Endothelial cell (in vitro differentiated cells): ENCODE measurements around the gene GNAS. TPM values are rescaled to one million over a fixed set of nuclear protein-coding genes. Genes with fewer than 3 reads are reported as not detected.

Experiments
- DNase-seq: peaks from one replicate; pipeline ENCODE4 v3.0.0; 2021; ENCODE audit warnings: low spot score
- H3K27ac Mint-ChIP-seq: one replicate; pipeline ENCODE4 v1.8.0; 2021; ENCODE audit warnings: mixed read lengths, inconsistent platforms; ENCODE audit not compliant: unreplicated experiment
- H3K27me3 Mint-ChIP-seq: one replicate; pipeline ENCODE4 v1.8.0; 2021; ENCODE audit warnings: mild to moderate bottlenecking, moderate library complexity, mixed read lengths, inconsistent platforms; ENCODE audit not compliant: unreplicated experiment
- H3K36me3 Mint-ChIP-seq: one replicate; pipeline ENCODE4 v1.8.0; 2021; ENCODE audit warnings: mild to moderate bottlenecking, low read depth, mixed read lengths, inconsistent platforms; ENCODE audit not compliant: unreplicated experiment
- H3K4me1 Mint-ChIP-seq: one replicate; pipeline ENCODE4 v1.8.0; 2021; ENCODE audit warnings: mild to moderate bottlenecking, mixed read lengths, inconsistent platforms; ENCODE audit not compliant: unreplicated experiment
- H3K4me3 Mint-ChIP-seq: one replicate; pipeline ENCODE4 v1.8.0; 2021; ENCODE audit warnings: mild to moderate bottlenecking, mixed read lengths, inconsistent platforms; ENCODE audit not compliant: unreplicated experiment
- H3K9me3 Mint-ChIP-seq: one replicate; pipeline ENCODE4 v1.8.0; 2021; ENCODE audit warnings: mixed read lengths, inconsistent platforms; ENCODE audit not compliant: unreplicated experiment
- total RNA-seq: library from RNA; stranded (reverse); fragmentation: NEBNext Ultra II Directional; extraction: Animal tissue kit (Norgen Biotek cat#: 25700); gene quantifications from one replicate; pipeline ENCODE4 v1.2.1, GENCODE V29; 2021; ENCODE audit not compliant: unreplicated experiment
- TF ChIP-seq, protein P1 (sequence below): fragments of 200-600 bp; sonication (generic); IDR thresholded peaks from one replicate; pipeline ENCODE4 v1.5.0; 2021; ENCODE audit warnings: antibody characterized with exemption; ENCODE audit not compliant: unreplicated experiment

The GNAS gene
- total RNA-seq, 1 donor from 2014 or later, result 1,989 TPM

DNA sequence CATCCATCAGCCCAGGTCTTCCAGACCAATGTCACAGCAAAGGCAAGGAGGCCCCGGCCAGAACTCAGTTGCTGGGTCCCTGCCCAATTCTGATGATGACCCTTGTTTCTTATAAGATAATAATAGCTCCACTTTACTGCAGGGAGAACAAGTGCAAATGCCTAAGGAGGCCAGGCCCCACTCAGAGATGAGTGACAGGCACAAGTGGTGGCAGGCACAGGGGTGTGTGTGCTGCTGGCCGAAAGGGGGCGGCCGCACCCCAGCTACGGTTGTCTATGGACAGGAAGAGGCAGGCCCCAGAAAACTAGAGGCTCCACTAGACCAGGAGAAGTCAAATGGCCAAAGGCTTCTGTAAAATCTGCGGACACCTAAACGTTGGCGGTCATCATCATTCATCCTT lies 30.4 kb upstream of the GNAS start:
- DNase-seq, result no peak
- H3K9me3 Mint-ChIP-seq, result no peaks in the 10 kb centered on the region
- peaks cover 11% of the 10 kb centered on the region for H3K4me1 Mint-ChIP-seq
- H3K27ac Mint-ChIP-seq, result no peak overlapping the region
- H3K27me3 Mint-ChIP-seq, result peaks cover 12% of the 10 kb centered on the region
- peaks cover 14% of the 10 kb centered on the region for H3K36me3 Mint-ChIP-seq
- TF ChIP-seq, protein P1, sequence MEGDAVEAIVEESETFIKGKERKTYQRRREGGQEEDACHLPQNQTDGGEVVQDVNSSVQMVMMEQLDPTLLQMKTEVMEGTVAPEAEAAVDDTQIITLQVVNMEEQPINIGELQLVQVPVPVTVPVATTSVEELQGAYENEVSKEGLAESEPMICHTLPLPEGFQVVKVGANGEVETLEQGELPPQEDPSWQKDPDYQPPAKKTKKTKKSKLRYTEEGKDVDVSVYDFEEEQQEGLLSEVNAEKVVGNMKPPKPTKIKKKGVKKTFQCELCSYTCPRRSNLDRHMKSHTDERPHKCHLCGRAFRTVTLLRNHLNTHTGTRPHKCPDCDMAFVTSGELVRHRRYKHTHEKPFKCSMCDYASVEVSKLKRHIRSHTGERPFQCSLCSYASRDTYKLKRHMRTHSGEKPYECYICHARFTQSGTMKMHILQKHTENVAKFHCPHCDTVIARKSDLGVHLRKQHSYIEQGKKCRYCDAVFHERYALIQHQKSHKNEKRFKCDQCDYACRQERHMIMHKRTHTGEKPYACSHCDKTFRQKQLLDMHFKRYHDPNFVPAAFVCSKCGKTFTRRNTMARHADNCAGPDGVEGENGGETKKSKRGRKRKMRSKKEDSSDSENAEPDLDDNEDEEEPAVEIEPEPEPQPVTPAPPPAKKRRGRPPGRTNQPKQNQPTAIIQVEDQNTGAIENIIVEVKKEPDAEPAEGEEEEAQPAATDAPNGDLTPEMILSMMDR, result no peak
- H3K4me3 Mint-ChIP-seq, result no peak overlapping the region

DNA sequence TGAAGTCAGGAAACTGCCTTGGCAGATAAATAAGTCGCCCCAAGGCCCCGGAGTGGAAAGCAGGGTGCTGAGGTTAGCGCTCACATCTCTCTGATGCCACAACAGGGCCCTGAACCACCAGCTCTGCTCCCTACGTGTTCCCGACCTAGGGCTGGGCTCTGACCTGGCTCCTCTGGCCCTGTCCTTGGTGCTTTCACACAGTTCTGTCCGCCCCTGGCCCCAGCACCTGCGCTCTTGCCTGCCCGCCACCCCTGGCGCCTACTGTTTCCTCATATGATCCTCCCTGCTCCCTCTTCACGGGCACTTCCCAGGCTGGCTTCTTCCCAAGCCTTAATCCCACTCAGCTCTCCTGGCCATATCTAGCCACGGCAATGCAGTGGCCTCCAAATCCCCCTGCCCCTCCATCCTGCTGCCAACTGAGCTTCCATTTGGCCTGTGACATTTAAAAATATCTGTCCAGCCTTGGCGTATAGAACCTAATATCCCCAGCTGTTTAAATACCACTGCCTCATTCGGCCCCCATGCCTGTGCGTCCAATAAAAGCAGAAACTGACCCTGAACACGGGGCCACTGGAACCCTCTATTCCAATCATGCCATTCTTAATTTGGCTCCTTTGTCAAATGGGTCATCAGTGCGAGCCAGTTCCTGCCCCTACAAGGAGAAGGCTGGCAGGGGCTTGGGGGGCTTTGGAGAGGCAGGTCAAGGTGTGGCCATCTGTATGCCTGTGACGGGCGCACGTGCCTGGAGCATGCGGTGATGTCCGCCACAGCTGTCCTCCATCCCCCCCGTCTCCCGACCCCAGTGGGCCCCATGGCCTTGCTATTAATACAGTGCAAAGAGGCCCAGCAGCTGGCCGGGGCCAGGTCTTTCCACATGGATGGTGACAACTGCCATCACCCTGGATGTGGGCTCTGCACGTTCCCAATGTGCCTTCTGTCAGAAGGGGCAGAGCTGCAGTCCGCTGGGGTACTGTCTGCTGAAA lies 29.5 kb upstream of the GNAS start:
- Mint-ChIP-seq H3K36me3 (peaks cover 14% of the 10 kb centered on the region), H3K9me3 (no peaks in the 10 kb centered on the region), H3K4me1 (peaks cover 11% of the 10 kb centered on the region), H3K27me3 (peaks cover 10% of the 10 kb centered on the region), H3K4me3 (no peak overlapping the region), H3K27ac (no peak overlapping the region)
- TF ChIP-seq, protein P1, result no peak
- DNase-seq, result no peak

DNA sequence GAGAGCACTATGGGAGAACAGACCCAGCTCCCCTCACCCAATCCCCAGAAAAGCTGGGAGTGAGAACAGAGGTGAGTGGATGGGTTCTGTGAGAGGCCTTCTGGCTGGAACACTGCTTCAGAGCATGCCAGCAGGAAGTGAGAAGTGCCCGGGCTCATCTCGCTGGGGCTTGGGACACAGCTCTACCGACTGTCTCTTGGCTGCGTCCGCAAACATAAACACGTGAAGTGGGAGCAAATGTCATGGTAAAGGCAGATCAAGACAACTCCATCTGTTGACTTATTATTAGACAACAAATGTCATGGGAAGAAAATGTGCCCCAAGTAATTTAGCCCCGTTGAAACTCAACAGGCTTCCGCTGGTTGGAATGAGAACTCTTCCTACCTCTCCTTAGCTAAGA lies 27.7 kb upstream of the GNAS start:
- H3K9me3 Mint-ChIP-seq, result no peaks in the 10 kb centered on the region
- H3K36me3 Mint-ChIP-seq, result peaks cover 15% of the 10 kb centered on the region
- H3K4me3 Mint-ChIP-seq, result no peak overlapping the region
- no peak overlapping the region for H3K27ac Mint-ChIP-seq
- TF ChIP-seq, protein P1, result no peak
- no peak for DNase-seq
- peaks cover 11% of the 10 kb centered on the region for H3K4me1 Mint-ChIP-seq
- peaks cover 11% of the 10 kb centered on the region for H3K27me3 Mint-ChIP-seq

DNA sequence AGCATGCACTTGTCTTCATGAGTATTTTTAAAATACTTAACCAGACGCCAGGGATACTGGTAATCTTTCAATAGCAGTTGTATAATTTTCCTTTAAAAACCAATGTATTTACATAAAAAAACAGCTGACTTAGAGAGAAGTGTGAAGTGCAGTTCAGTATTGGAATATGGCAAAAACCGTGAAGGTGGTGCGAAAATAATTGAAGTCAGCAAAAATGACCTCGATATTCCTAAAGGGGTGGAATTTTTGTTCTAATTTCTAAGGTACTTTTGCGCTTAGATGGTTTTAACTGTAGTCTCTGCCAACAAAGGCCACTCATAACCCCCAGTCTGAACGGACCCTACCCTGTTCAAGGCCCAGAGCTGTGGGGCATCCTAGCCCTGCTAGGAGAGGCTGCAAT lies 27.1 kb upstream of the GNAS start:
- Mint-ChIP-seq H3K4me1 (peaks cover 11% of the 10 kb centered on the region), H3K4me3 (no peak overlapping the region), H3K36me3 (peaks cover 14% of the 10 kb centered on the region), H3K27ac (no peak overlapping the region), H3K9me3 (no peaks in the 10 kb centered on the region), H3K27me3 (peaks cover 11% of the 10 kb centered on the region)
- TF ChIP-seq, protein P1, result no peak
- DNase-seq, result no peak

DNA sequence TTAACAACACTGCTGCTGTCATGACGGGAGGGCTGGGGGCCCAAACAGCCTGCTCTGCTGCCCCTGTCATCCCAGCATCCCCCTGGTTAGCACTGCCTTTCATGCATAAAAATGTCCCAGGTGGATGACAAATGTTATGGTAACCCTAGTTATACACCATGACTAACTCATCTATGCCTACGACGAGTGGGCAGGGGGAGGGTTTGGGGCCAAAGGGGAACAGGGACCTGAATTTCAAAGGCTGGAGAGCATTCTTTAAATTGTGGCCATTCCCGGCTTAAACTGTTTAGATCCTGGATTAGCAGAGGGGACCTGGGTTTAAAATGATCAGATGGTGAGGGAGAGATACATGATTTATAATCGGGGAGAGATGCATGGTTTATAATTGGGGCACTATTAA lies 26.2 kb upstream of the GNAS start:
- DNase-seq, result no peak
- H3K36me3 Mint-ChIP-seq, result peaks cover 6% of the 10 kb centered on the region

More for the DNA sequence above, 26.2 kb upstream of the GNAS start:
- TF ChIP-seq, protein P1, result no peak
- peaks cover 3% of the 10 kb centered on the region for H3K4me1 Mint-ChIP-seq
- H3K9me3 Mint-ChIP-seq, result no peaks in the 10 kb centered on the region
- H3K4me3 Mint-ChIP-seq, result no peak overlapping the region
- no peak overlapping the region for H3K27ac Mint-ChIP-seq
- H3K27me3 Mint-ChIP-seq, result peaks cover 12% of the 10 kb centered on the region
